HFF-Myc (cell line): ENCODE results near the gene SIRPB1.

Experiments
- DNase-seq: peaks from one replicate; pipeline ENCODE4 v3.0.0-alpha.2; 2011; ENCODE audit warnings: low read depth; ENCODE audit errors: extremely low read depth
- H3K4me3 ChIP-seq: replicated peaks from 2 replicates; pipeline ENCODE4 v1.5.1; 2011; ENCODE audit warnings: low read depth, mild to moderate bottlenecking, control low read depth, low read length
- CTCF ChIP-seq: IDR thresholded peaks from 2 replicates; pipeline ENCODE4 v1.5.1; 2012; ENCODE audit warnings: mild to moderate bottlenecking, low read depth, low read length, control low read depth; ENCODE audit errors: missing control alignments

Gene SIRPB1

GRCh38 chr20:1630186-1630585 is 10.4 kb upstream of the SIRPB1 start:
- DNase-seq: no peak
- H3K4me3 ChIP-seq: no peak overlapping the region
- no peak for TF ChIP-seq CTCF

- TF ChIP-seq CTCF: no peak
- DNase-seq: no peak
- no peak overlapping the region for H3K4me3 ChIP-seq
Measured at GRCh38 chr20:1629321-1629720, 9.5 kb upstream of the SIRPB1 start.

- DNase-seq: no peak
- TF ChIP-seq CTCF: no peak
Measured at GRCh38 chr20:1628621-1629020, 8.8 kb upstream of the SIRPB1 start.

GRCh38 chr20:1627200-1627550 is 7.4 kb upstream of the SIRPB1 start:
- no peak for DNase-seq
- H3K4me3 ChIP-seq: no peak overlapping the region
- no peak for TF ChIP-seq CTCF

More at GRCh38 chr20:1628621-1629020, 8.8 kb upstream of the SIRPB1 start:
- H3K4me3 ChIP-seq: no peak overlapping the region

GRCh38 chr20:1626528-1627199 is 6.9 kb upstream of the SIRPB1 start:
- no peak overlapping the region for H3K4me3 ChIP-seq
- no peak for TF ChIP-seq CTCF
- DNase-seq: no peak

GRCh38 chr20:1625083-1625690 is 5.4 kb upstream of the SIRPB1 start:
- DNase-seq: no peak
- TF ChIP-seq CTCF: no peak
- H3K4me3 ChIP-seq: no peak overlapping the region
